HG02938 (cell line): ENCODE data around the gene OVCH2.
"Not testable (repeated sequence)": the region's sequence is repeated elsewhere in the genome, so short reads cannot be mapped to it uniquely, and the experiment has no call there.

ENCODE experiments used
- ATAC-seq: cut with Tn5 transposase; IDR thresholded peaks from one replicate; pipeline ENCODE4 v1.9.1; 2021; ENCODE audit warnings: mild to moderate bottlenecking, moderate library complexity; ENCODE audit not compliant: unreplicated experiment

The OVCH2 gene, protein sequence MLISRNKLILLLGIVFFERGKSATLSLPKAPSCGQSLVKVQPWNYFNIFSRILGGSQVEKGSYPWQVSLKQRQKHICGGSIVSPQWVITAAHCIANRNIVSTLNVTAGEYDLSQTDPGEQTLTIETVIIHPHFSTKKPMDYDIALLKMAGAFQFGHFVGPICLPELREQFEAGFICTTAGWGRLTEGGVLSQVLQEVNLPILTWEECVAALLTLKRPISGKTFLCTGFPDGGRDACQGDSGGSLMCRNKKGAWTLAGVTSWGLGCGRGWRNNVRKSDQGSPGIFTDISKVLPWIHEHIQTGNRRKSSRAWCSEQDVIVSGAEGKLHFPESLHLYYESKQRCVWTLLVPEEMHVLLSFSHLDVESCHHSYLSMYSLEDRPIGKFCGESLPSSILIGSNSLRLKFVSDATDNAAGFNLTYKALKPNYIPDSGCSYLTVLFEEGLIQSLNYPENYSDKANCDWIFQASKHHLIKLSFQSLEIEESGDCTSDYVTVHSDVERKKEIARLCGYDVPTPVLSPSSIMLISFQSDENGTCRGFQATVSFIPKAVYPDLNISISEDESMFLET

DNA sequence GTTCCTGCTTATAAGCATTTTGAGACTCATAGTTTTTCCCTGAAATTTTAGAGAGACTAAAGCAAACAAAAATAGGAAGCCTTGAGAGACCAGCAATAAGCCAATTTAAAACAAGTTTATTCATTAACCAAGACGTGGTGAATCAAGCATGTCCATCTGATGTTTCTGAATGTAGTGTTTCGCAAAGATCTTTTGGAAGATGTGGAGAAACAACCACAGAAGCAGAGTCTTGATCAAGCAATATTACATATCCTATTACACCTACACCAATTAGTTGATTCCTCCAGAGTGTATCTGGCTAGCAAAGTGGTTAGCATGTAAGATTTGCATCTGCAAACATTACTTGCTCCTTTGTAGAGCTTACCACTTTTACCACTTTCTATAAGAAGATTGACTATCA is at the start of gene OVCH2:
Gene OVCH2 (minus strand): TSS at position 101 of the 400 bp plus-strand sequence. CDS start 83 bp downstream, at position 18.
- ATAC-seq = no peak

DNA sequence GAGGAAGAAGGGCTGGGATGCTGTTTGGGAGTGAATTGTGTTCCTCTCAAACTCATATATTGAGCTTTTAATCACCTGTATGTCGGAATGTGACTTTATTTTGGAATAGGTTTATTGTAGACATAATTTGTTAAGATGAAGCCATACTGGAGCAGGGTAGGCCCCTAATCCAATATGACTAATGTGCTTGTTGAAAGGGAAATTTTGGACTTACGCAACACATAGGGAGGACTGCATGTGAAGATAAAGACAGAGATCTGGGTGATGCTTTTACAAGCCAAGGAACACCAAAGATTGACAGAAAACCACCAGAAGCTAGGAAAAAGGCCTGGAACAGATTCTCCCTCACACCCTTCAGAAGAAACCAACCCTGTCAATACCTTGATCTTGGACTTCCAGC is 43.2 kb upstream of the OVCH2 start:
- no peak for ATAC-seq

DNA sequence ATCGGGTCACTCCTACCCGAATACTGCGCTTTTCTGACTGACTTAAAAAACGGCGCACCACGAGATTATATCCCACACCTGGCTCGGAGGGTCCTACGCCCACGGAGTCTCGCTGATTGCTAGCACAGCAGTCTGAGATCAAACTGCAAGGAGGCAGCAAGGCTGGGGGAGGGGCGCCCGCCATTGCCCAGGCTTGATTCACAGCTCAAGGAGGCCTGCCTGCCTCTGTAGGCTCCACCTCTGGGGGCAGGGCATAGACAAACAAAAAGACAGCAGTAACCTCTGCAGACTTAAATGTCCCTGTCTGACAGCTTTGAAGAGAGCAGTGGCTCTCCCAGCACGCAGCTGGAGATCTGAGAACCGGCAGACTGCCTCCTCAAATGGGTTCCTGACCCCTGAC is 28.5 kb upstream of the OVCH2 start:
- not testable (repeated sequence) for ATAC-seq

DNA sequence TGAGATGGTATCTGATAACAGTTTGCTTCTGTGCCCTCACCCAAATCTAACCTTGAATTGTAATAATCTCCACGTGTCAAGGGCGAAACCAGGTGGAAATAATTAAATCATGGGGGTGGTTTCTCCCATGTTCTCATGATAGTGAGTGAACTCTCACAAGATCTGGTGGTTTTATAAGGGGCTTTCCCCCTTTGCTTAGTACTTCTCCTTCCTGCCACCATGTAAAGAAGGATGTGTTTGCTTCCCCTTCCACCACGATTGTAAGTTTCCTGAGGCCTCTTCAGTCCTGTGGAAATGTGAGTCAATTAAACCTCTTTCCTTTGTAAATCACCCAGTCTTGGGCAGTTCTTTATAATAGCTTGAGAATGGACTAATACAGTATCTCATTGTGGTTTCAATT is 8.5 kb upstream of the OVCH2 start:
- no peak for ATAC-seq

DNA sequence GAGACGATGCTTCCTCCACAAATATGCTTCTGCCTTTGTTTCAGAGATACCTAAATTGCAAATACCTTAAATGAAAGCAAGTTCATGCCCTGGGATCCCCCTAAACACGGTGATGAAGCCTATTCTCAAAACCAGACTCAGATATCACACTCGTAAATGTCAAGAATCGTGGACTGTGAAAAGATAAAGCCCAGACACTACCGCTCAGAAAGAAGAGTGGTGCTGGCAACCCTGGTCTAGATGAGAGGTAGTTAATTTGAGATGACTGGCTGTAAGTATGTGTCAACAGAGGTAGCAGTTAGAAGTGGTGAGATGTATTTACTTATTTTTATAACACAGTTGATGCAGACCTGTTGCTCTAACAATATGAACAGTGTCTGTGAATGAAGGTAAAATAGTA is 2.5 kb downstream of the OVCH2 start:
- ATAC-seq = no peak

DNA sequence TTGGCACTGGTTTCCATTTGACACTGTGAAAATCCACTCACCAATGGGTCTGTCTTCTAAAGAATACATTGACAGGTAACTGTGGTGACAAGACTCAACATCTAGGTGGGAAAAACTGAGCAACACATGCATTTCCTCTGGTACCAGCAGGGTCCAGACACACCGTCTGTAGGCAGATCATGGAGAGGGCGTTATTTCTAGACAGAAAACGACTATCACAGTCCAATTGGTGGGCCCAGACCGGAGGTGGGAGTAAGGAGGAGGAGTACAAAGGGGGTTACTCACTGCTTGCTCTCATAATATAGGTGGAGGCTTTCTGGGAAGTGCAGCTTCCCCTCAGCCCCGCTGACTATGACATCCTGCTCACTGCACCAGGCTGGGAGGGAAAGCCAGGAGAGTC is 9.9 kb downstream of the OVCH2 start:
- ATAC-seq = no peak

DNA sequence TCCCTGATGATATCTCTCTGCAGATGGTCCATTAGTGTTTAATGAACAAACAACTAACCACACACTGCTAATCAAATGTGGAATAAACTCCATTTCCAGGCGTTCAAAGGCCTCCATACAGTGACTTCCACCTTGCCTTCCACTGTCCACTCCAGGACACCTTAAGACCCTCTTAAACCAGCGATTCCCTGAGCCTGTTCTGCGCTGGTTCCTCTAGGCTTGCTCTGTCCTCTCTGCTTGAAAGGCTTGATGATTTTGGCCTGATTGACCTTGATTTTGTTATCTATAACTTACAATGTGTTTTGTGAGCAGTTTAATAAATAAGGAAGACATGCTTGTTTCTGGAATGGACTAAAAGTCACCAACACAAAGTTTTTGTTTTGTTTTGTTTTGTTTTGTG is 12.0 kb downstream of the OVCH2 start:
- ATAC-seq = no peak

DNA sequence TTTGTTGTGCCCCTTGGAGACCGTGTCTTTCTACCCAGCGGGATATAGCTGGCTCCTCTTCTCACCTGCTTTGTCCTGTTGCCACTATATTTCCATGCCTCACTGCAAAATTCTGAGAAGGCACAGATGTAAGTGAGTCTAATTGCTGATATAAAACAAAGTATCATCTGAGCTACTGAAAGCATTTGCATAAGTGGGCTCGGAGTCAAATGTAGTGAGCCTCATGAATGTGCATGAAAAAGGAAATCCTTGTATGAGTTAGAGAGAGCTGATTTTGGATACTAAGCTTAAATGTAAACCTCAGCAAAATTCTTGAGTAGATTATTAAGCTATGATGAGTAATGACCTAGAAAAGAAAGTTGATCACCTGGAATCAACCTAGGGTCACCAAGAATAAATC is 13.9 kb downstream of the OVCH2 start:
- no peak for ATAC-seq

DNA sequence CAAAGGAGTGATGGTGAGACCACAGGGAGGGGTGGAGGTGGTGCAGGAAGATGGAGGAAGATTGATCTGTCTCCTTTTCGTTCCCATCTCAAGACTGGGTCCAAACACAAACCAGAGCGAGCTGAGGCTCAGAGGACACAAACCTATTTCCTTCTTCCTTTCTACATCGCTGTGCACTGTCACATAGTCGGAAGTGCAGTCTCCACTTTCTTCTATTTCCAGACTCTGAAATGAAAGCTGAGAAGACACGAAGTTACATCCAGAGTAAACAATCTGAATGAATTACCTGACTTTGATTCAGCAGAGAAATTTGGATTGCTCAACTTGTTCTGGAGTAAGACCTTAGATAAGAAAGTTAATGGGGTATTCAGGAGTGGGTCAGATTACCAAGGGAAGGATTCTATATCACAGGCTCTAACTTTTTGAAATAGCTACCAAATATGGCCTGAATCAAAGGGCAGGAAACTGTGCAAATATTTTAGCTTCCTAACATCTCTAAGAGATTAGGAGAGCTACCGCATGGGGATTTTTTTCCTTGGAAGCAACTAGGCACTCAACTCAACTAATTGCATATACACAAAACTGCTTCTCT is 14.4 kb downstream of the OVCH2 start:
- no peak for ATAC-seq

DNA sequence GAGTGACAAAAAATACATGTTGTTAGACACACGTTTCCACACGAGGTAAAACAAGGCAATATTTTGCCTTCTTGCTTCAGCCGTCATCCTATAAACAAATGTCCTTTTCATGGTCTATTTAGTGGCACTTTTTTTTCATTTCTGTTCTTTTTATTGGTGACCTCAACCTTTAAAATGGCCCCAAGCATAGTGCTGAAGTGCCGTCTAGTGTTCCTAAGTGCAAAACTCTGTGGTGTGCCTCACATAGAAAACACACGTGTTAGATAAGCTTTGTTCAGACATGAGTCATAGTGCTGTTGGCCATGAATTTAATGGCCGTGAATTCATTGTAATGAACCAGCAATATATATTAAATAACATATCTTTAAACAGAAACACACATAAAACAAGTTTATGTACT is 15.6 kb downstream of the OVCH2 start:
- ATAC-seq = peak; percentile 65

DNA sequence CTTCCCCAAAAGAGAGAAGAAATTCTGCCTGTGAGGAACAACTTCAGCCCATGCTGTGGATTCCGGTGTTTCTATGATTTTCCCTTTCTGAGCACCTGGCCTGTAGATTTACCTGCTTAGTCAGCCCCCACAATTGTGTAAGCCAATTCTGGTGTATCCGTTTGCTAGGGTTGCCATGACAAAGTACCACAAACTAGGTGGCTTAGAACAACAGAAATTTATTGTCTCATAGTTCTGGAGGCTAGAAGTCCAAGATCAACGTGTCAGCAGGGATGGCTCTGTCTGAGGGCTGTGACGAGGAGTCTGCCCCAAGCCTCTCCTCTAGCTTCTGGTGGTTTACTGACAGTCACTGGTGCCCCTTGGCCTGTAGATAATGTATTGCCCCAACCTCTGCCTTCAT is 17.0 kb downstream of the OVCH2 start:
- no peak for ATAC-seq

DNA sequence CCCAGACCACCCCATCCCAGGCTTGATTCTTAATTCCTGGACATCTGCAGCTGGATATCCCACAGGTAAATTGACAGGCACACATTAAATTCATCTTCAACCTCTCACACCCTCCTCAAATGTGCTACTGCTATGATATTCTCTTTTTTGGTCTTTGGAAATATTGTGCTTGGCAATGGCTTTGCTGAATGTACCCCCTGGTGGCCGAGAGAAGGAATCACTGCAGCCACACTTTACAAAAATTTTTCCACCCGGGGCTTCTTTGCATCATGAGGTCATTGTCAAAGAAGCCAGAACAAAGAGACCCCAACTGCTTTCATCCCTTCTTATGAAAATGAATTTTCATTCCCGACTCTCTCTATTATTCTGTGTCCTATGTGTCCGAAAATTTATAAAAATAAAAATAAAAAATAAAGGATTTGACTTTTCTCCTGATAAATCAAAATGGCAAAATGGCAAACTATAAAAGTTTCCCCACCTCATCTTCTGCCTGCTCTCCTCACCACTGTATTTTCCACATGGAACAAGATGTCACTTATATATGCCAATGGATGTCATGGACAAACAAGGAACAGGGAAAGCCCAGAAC is 17.9 kb downstream of the OVCH2 start:
- peak; percentile 70 for ATAC-seq

DNA sequence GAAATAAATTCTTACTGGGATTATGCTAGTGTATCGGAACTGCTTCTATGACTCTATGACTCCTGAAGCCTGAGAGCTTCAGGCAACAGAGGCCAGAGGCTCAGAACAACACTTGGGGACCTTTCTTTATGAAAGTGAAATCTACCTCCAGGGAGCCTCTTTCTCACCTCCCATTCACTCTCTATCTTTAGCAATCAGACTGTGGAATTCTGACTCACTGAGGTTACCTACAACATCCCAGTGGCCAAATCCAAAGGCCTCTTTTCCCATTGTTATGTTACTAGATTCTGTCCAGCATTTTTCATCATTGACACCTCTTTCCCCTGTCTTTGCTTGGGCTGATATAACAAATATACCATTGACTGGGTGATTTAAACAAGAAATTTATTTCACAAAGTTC is 18.9 kb downstream of the OVCH2 start:
- ATAC-seq = no peak

DNA sequence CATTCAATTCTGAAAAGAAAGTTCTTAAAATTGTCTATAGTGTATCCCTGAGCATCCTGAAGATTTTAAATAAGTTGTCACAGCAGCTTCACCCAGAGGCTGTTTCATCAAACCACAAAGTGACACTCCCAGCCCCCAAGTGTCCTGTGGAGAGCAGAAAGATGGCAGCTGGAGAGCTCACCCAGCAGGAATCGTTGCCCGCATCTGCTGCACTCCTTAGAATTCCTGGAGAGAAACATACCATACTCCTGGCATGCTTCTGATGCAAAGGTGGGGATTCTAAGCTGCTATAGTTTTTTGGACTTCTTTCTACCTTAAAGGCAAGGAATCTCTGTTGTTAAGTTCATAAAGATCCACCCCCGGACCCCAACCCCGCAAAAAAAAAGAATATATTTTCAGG is 19.5 kb downstream of the OVCH2 start:
- no peak for ATAC-seq

DNA sequence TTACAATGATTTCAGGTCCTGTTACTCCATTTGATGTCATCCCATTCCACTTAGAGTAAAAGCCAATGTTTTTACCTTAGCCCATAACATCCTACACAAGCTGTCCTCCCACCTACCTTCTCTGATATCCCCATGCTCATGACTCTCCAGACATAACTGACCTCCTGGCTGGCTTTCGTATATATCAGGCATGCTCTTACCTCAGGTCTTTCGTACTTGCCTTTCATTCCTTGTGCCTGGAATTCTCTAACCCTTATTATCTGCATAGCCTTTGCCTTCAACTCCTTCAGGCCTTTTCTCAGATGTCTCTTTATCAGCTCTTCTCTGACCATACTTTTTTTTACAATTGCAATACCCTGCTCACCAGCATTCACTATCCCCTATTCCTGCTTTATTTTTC is 22.7 kb downstream of the OVCH2 start:
- ATAC-seq = no peak

DNA sequence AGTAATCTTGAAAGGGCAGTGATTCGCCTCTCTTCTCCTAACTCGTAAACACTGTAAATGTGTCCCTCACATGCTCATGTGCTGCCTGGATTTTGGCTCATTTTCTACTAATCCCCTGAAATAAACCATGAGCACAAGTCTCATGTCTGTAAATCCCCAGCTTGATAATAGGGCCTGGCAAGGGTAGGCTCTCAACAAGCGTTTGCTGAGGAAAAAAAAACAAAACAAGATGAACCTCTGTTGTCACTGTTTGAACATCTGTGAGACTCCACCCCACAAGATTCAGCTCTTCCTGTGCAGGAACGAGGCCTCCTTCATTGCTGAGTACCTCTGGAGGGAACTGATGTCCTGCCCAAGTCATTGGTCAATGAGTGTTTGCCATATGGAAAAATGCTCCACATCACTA is 28.5 kb downstream of the OVCH2 start:
- no peak for ATAC-seq

DNA sequence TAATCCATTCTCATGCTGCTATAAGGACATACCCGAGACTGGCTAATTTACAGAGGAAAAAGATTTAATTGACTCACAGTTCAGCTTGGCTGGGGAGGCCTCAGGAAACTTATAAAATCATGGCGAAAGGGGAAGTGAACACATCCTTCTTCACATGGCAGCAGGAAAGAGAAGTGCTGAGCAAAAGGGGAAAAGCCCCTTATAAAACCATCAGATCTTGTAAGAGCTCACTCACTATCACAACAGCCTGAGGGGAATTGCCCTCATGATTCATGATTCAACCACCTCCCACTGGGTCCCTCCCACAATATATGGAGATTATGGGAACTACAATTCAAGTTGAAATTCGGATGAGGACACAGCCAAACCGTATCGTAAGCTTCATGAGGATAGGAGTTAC is 29.2 kb downstream of the OVCH2 start:
- no peak for ATAC-seq

DNA sequence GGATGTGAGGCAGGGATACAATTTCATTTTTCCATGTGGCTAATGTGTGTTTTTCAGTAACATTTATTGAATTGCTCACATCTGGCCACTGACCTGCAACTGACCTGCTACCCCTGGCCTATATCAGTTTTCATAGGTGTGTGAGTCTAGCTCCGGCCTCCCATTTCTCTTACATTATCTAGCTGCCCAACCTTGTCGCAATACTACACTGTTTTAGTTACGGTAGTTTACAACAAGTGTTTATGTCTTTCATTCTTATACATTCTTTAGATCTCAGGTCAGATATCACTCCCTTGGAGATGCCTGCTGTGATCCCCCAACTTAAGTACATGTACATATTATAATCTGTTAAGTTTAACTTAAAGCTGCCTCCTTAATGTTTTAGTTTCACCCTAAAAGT is 30.6 kb downstream of the OVCH2 start:
- ATAC-seq = no peak

DNA sequence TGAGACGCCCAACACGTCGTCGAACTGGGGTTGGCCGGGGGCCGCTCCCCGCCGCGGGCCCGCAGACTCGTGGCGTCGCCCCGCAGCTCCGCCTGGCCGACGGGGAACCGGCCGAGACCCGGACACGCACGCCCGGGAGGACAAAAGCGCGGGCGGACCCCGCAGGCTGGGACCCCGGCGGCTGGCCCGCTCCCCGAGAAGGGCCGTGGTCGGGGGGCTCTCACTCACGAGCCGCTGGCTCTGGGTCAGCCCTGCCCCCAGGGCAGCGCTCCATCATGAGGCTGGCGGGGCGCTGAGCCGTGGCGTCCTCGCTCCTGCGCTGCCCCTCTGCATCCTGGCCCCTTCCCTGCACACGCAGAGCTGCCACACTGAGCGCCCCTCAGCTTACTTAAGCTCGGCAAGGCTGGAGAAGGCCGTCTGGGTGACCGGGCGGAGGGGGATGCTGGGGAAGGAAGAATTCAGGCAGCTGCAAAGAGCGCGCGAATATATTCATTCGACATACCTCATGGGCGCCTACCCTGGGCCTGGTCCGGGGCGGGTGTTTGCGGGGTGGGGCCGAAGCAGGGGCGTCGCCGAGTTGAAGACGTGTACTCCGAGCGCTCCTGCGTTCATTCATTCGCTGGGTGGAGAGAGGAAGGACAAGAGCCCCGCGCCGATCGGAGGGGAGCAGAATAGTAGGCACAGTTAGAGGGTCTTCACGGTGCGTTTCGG is 32.4 kb downstream of the OVCH2 start:
- ATAC-seq = no peak

DNA sequence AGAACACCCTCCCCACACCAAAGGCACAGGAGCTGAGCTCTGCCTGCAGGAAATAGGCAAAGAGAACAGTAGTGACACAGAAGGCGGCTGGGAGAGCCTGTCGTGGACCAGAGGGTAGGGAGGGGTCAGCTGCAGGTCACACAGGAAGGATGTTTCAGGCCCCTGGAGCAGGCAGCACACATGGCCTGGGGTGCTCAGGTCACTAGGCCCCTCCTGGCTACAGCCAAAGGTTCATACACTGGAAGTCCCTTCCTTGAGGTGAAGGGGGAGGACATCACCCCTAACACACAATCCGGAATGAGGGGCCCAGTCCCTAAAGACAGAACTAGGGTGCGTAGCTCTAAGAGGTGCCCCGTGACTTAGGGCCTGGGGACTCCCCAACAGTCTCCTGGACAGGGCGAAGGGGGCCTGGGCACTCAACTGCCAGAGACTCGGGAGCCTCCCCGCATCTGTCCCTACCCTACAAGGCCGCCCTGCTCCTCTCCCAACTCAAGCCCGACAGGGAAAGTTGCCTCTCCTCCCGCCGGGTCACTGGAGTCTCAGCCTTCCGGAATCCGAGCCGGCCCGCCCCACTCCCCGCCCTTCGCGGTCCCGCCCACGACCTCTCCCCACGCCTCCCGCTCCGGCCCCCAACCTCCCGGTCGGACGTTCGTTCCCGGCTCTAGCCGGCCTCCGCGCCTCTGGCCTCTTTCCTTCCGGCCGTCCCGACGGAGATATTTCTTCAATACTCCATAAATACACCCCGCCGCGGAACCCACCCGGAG is 33.1 kb downstream of the OVCH2 start, which contains the start of gene CYB5R2:
Gene CYB5R2 (minus strand): TSS at position 541 of the 764 bp plus-strand sequence. CDS start 675 bp downstream, outside the sequence.
- ATAC-seq = no peak
